Stimulated activated CD4-positive, alpha-beta T cell treated with anti-CD3 and anti-CD28 coated beads, Interleukin-15, amount 100 ng/mL, for 24 hours (primary cell): Measurements from ENCODE around the gene WDR37.

ENCODE experiments used
- DNase-seq: peaks from one replicate; pipeline ENCODE4 v3.0.0-alpha.2; 2020

Gene WDR37

GRCh38 chr10:1130995-1131790 lies 75.0 kb downstream of the WDR37 start:
- DNase-seq: no peak

- no peak for DNase-seq
Observed at GRCh38 chr10:1132584-1132983, 76.4 kb downstream of the WDR37 start.

- no peak for DNase-seq
Observed at GRCh38 chr10:1133495-1134045, 77.4 kb downstream of the WDR37 start.

GRCh38 chr10:1134156-1134555 lies 78.0 kb downstream of the WDR37 start:
- no peak for DNase-seq

- no peak for DNase-seq
Observed at GRCh38 chr10:1136268-1136667, 80.1 kb downstream of the WDR37 start.

- DNase-seq: no peak
Observed at GRCh38 chr10:1137499-1138163, 81.4 kb downstream of the WDR37 start.

- DNase-seq: no peak
Observed at GRCh38 chr10:1138529-1138928, 82.3 kb downstream of the WDR37 start.

- DNase-seq: no peak
Observed at GRCh38 chr10:1141261-1141660, 85.1 kb downstream of the WDR37 start.

GRCh38 chr10:1141701-1142100 lies 85.5 kb downstream of the WDR37 start:
- DNase-seq: no peak

- DNase-seq: peak; percentile 26
Observed at GRCh38 chr10:1142596-1142995, 86.4 kb downstream of the WDR37 start.

GRCh38 chr10:1147810-1148209 lies 91.6 kb downstream of the WDR37 start:
- DNase-seq: no peak

GRCh38 chr10:1148855-1149605 lies 92.8 kb downstream of the WDR37 start:
- no peak for DNase-seq

- peak; percentile 17 for DNase-seq
Observed at GRCh38 chr10:1149793-1150637, 93.8 kb downstream of the WDR37 start.

GRCh38 chr10:1150638-1150955 lies 94.4 kb downstream of the WDR37 start:
- DNase-seq: no peak

GRCh38 chr10:1151076-1152033 lies 95.2 kb downstream of the WDR37 start:
- no peak for DNase-seq

- no peak for DNase-seq
Observed at GRCh38 chr10:1152386-1153250, 96.4 kb downstream of the WDR37 start.

- DNase-seq: no peak
Observed at GRCh38 chr10:1153251-1153763, 97.1 kb downstream of the WDR37 start.

- DNase-seq: no peak
Observed at GRCh38 chr10:1153805-1154351, 97.7 kb downstream of the WDR37 start.

GRCh38 chr10:1154531-1155295 lies 98.5 kb downstream of the WDR37 start:
- no peak for DNase-seq
